ENCODE data around the gene LARP4B.
A peak's percentile ranks its signal among the peaks of the same experiment; 100 is the strongest.

The LARP4B gene

DNA sequence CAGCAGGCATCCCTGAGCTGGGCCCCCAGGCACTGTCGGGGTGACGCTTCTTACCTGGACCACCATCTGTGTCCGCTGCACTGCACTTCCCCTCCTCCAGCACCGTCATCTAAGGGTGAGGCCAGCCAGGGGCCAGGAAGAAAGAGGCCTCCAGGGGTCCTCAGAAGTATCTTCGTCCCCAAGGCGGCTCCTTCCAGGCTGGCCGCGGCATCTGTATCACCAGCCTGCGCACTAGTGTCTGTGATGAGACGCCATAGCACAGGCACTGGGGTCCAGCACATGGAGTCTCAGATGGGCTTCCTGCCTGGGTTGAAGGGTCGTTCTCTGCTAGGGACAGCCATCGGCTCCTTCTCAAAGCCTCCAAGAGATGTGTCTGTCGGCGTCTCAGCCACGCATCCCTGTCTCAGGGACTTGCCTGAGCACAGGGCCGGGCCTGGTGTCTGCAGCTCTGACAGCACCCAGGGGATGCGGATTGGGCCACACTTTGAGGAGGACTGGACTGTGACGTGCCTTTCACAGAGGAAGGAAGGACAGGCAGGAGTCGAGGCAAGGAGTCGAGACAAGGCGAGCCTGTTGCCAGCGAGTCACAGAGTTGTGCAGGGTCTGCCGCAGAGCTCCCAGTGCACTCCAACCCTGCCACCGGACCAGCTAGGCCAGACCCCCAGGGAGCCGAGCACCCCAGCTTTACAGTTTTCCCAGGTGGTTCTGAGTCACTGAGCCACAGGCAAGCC is 140.5 kb downstream of the LARP4B start:
- no peak for DNase-seq (ENCODE audit: low read depth)
- H3K4me1 ChIP-seq (ENCODE audit: control insufficient read depth, insufficient read depth, low read length) = peaks cover 6% of the 10 kb centered on the region

DNA sequence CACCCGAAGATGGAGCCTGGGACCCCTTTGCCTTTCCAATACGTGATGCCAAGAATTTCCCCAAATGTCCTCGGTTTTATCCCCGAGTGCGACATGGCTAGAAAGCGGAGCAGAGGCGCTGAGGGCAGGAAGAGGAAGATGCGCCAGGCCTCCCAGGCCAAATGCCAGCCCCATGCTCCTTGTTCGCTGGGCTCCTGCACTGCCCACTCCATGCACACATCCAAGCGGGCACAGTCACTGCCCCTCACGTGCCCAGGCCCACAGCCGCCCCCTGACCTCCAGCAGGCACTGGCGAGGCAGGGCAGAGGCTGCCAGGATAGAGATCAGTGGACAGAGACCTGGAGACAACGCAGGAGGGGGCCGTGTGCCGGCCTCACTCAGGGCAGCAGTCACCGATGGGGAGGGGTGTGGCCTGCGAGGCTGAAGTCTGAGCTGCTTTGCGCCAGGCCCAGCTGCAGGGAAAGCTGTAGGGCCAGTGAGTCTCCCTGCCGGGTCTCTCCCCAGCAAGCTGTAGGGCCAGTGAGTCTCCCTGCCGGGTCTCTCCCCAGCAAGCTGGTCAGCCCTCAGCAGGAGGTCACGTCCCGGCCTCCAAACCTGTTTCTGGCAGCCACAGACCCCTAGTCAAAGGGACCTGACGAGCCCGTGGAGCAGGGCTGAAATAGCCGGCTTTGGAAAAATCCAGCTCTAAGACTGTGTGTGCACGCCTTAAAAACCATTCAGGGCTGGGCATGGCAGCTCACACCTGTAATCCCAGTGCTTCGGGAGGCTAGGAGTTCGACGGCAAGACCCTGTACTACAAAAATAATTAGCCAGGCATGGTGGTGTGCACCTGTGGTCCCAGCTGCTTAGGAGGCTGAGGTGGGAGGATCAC is 141.4 kb downstream of the LARP4B start:
- Histone ChIP-seq H3K9me3 (ENCODE audit: control insufficient read depth, low read length) (no peaks in the 10 kb centered on the region), H3K4me3 (ENCODE audit: low read length) (no peak overlapping the region), H3K9ac (ENCODE audit: low read length) (peak overlapping the region; percentile 61), H3K4me1 (ENCODE audit: control insufficient read depth, insufficient read depth, low read length) (peaks cover 6% of the 10 kb centered on the region), H3K36me3 (ENCODE audit: control insufficient read depth, insufficient read depth, low read length, severe bottlenecking) (no peaks in the 10 kb centered on the region), H3K27me3 (replicated peaks; ENCODE audit: control insufficient read depth, insufficient read depth, low read length) (no peaks in the 10 kb centered on the region)
- DNase-seq (ENCODE audit: low read depth) = no peak

More for the DNA sequence above, 140.5 kb downstream of the LARP4B start:
- no peaks in the 10 kb centered on the region for H3K9me3 ChIP-seq (ENCODE audit: control insufficient read depth, low read length)
- H3K27me3 ChIP-seq (replicated peaks; ENCODE audit: control insufficient read depth, insufficient read depth, low read length) = no peaks in the 10 kb centered on the region
- H3K36me3 ChIP-seq (ENCODE audit: control insufficient read depth, insufficient read depth, low read length, severe bottlenecking) = no peaks in the 10 kb centered on the region
- H3K4me3 ChIP-seq (ENCODE audit: low read length) = no peak overlapping the region
- H3K9ac ChIP-seq (ENCODE audit: low read length) = no peak overlapping the region

DNA sequence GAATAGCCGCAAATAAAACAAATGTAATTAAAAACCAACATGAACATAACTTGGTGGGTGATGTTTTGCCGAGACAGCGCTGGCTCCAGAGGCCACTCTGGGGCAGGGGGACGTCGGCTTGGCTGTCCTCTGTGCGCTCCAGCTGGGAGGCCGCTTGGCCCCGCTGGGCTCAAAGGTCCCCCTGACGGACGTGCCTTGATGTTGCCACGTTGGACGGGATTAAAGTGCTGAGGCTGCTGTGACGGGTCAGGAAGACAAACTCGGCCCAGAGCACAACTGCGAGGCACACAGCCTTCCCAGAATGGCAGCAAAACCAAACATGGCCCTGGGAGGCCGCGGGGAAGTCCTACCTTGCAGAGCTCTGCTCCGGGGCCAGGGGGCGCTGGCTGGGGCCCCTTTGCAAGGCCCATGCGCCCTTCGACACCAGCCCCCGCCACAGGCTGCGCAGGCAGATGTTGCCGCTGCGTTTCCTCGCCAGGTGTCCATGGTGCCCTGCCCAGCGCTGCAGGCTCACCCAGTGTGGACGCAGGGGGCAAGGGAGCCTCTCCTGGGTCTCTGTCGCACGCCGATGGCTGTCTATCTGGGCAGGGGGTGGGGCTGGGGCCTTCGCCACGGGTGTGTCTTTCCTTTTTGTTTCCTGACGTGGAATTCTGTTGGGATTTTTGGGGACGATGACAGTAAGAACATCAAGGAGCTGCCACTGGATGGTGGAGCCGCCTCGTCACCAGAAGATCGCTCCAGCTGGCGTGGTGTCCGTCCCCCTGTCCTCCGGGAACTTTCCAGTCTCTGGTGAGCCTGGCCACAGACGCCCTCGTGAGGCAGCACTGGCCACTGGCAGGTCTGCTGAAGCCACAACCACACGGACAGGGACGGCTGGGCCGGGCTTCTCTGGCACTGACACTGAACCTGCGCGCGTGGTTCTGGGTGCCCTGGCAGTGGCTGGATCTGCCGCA is 142.4 kb downstream of the LARP4B start:
- H3K9me3 ChIP-seq (ENCODE audit: control insufficient read depth, low read length) = no peaks in the 10 kb centered on the region
- peak; percentile 32 for DNase-seq (ENCODE audit: low read depth)
- peak overlapping the region; percentile 61 for H3K9ac ChIP-seq (ENCODE audit: low read length)
- H3K4me1 ChIP-seq (ENCODE audit: control insufficient read depth, insufficient read depth, low read length) = peaks cover 9% of the 10 kb centered on the region
- no peaks in the 10 kb centered on the region for H3K36me3 ChIP-seq (ENCODE audit: control insufficient read depth, insufficient read depth, low read length, severe bottlenecking)
- peak overlapping the region; percentile 72 for H3K4me3 ChIP-seq (ENCODE audit: low read length)
- no peaks in the 10 kb centered on the region for H3K27me3 ChIP-seq (replicated peaks; ENCODE audit: control insufficient read depth, insufficient read depth, low read length)

DNA sequence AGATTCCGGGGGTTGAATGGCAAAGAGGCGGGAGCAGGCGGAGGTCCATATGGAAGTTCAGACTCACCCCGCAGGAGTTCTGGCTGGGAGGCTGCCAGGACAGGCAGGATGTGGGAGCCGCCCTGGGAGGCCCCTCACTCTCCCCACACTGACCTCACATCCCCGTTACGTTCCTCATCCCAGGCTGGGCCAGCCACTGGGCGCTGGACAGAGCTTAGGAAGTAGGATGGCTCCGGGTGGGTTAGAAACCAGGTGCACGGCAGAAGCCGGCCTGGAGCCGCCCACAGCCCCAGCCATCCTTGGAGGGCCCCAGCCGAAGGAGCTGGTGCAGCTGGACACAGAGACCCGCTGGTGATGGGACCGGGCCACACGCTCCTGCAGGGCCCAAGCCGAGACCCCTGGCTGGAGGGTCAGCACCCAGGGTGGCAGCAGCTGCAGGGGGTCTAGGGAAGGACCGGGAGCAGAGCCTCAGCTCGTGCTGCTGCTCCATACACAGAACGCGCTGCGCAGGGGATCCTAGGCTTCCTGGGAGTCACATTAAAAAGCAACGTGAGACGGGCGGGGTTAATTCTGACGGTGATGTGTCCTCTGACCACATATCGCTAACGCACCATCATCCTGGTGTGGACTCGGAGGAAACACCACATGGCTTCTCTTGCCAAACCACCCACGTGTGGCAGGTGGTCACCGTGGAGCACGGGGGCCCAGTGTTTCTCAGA is 143.4 kb downstream of the LARP4B start:
- H3K9ac ChIP-seq (ENCODE audit: low read length) = no peak overlapping the region
- H3K4me1 ChIP-seq (ENCODE audit: control insufficient read depth, insufficient read depth, low read length) = peaks cover 9% of the 10 kb centered on the region
- no peak overlapping the region for H3K4me3 ChIP-seq (ENCODE audit: low read length)
- H3K27me3 ChIP-seq (replicated peaks; ENCODE audit: control insufficient read depth, insufficient read depth, low read length) = no peaks in the 10 kb centered on the region
- H3K36me3 ChIP-seq (ENCODE audit: control insufficient read depth, insufficient read depth, low read length, severe bottlenecking) = no peaks in the 10 kb centered on the region
- H3K9me3 ChIP-seq (ENCODE audit: control insufficient read depth, low read length) = no peaks in the 10 kb centered on the region
- no peak for DNase-seq (ENCODE audit: low read depth)

DNA sequence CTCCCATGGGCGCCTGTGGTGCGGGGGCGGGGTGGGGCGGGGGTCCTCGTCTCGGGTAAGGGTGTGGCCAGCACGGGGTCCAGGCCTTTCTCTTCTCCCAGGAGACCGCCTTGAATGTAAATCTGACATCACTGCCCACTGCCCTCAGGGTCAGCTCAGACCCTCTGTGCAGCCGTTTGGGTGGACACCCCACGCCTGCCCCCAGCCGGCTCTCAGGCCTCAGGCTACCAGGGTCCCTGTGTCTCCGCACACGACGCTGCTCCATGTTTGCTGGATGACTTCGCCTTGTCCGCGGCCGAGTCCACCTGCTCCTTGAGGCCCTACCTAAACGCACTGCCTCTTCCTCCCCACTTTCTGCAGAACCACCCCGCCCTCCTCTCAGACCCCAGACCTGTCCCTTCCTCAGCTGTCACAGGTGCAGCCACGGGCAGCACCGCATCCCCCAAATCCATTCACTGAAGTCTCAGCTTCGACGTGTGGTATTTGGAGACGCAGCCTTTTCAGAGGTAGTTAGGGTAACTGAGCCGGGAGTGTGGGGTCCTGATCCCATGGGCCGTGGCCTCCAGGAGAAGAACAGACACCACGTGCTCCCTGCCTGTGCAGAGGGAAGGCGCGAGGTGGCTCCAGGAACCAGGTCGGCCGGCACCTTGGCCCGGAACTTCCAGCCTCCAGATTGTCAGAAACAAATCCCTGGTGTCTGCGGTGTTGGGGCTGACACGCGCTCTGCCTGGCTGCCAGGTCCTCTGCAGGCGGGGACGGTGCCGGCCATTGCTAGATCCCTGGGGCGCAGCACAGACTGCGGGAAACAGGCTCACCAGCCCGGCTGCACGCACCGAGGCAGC is 144.7 kb downstream of the LARP4B start:
- Histone ChIP-seq H3K4me1 (ENCODE audit: control insufficient read depth, insufficient read depth, low read length) (peaks cover 9% of the 10 kb centered on the region), H3K36me3 (ENCODE audit: control insufficient read depth, insufficient read depth, low read length, severe bottlenecking) (no peaks in the 10 kb centered on the region), H3K4me3 (ENCODE audit: low read length) (no peak overlapping the region), H3K27me3 (replicated peaks; ENCODE audit: control insufficient read depth, insufficient read depth, low read length) (peaks cover 5% of the 10 kb centered on the region), H3K9ac (ENCODE audit: low read length) (no peak overlapping the region), H3K9me3 (ENCODE audit: control insufficient read depth, low read length) (no peaks in the 10 kb centered on the region)
- no peak for DNase-seq (ENCODE audit: low read depth)

DNA sequence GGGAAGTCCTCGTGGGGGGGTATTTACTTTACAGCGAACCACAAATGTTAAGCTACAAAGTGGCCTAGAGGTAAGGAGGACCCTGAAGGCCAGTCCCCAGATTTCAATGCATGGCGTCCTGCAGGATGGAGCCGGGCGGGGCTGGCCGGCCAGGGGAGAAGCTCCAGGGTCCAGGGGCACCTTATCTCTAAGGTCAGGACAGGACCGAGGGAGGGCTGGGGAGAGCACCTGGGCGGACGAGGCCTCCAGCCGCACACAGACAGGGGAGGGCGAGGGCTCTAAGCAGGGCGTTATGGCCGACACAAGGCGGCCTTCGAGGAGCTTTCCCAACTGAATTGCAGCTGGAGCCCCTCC is 145.7 kb downstream of the LARP4B start:
- DNase-seq (ENCODE audit: low read depth) = no peak
- Histone ChIP-seq H3K27me3 (replicated peaks; ENCODE audit: control insufficient read depth, insufficient read depth, low read length) (peaks cover 5% of the 10 kb centered on the region), H3K4me1 (ENCODE audit: control insufficient read depth, insufficient read depth, low read length) (peaks cover 9% of the 10 kb centered on the region)

DNA sequence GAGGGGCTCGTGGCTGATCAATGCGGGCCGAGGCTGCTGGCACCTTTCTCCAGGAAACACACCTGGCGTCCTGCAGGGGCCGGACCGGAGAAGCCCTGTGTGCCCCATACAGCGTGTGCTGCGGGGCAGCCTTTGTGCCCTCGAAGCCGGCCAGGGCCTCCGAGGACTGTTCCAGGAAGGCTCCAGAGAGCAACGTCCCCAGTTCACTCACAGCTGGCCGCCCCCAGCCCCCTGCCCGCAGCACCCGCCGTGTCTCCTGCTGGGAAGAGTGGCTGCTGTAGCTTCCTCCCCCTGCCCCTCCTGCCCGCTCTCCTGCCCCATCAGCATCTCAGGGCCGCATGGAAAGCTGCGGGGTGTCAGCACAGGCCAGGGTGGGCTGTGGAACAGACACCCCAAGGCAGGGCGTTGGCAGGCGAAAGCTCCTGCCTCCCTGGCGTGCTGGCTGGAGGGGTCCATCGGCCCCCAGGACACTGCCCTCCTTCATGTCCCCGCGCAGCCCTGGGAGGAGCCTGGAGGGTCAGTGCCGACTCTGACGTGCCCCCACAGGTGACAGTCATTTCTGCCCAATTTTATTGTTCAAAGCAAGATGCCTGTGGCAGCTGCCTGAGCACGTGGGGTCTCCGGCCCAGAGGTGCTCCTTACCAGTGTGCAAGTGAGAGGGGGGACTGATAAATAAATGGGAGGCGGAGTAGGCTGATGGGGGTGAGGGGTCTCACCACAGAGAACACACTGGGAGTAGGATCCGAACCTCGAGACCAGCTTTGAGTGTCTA is 146.2 kb downstream of the LARP4B start:
- Histone ChIP-seq H3K36me3 (ENCODE audit: control insufficient read depth, insufficient read depth, low read length, severe bottlenecking) (no peaks in the 10 kb centered on the region), H3K9me3 (ENCODE audit: control insufficient read depth, low read length) (no peaks in the 10 kb centered on the region), H3K27me3 (replicated peaks; ENCODE audit: control insufficient read depth, insufficient read depth, low read length) (peaks cover 5% of the 10 kb centered on the region), H3K4me3 (ENCODE audit: low read length) (peak overlapping the region; percentile 59), H3K9ac (ENCODE audit: low read length) (peak overlapping the region; percentile 51), H3K4me1 (ENCODE audit: control insufficient read depth, insufficient read depth, low read length) (peaks cover 9% of the 10 kb centered on the region)
- no peak for DNase-seq (ENCODE audit: low read depth)

More for the DNA sequence above, 145.7 kb downstream of the LARP4B start:
- Histone ChIP-seq H3K9ac (ENCODE audit: low read length) (no peak overlapping the region), H3K36me3 (ENCODE audit: control insufficient read depth, insufficient read depth, low read length, severe bottlenecking) (no peaks in the 10 kb centered on the region), H3K9me3 (ENCODE audit: control insufficient read depth, low read length) (no peaks in the 10 kb centered on the region), H3K4me3 (ENCODE audit: low read length) (no peak overlapping the region)

DNA sequence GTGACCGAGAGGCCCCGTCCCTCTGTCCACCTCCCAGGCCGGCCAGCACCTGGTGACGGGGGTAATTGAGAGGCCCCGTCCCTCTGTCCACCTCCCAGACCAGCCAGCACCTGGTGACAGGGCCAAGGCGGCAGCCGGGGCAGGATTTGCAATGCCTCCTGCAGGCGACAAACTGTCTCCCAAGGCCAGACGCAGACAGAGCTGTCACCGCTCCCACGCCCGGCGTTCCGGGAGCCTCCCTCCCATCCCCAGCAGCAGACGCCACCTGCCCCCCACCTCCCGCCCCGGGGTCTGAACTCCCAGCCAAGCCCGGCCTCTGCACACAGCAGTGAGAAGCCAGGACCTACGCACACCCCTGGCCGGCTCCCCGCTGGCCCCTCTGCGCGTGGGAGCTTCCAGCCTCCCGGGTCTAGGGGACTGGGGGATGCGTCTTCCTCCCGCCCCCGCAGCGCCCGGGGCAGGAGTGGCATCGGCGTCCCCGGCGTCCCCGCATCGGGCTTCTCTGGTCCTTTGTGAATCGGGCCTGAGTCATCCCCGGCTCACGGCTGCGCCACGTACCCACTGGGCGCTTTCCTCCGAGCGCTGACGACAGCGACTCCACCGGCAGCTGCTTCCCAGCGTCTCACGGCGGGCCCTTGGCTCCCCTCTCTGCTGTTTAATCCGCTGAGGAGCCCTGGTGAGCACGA is 147.0 kb downstream of the LARP4B start:
- peaks cover 9% of the 10 kb centered on the region for H3K4me1 ChIP-seq (ENCODE audit: control insufficient read depth, insufficient read depth, low read length)
- peak; percentile 93 for DNase-seq (ENCODE audit: low read depth)
- peak overlapping the region; percentile 51 for H3K9ac ChIP-seq (ENCODE audit: low read length)
- no peaks in the 10 kb centered on the region for H3K36me3 ChIP-seq (ENCODE audit: control insufficient read depth, insufficient read depth, low read length, severe bottlenecking)
- H3K4me3 ChIP-seq (ENCODE audit: low read length) = peak overlapping the region; percentile 59
- peaks cover 5% of the 10 kb centered on the region for H3K27me3 ChIP-seq (replicated peaks; ENCODE audit: control insufficient read depth, insufficient read depth, low read length)
- H3K9me3 ChIP-seq (ENCODE audit: control insufficient read depth, low read length) = no peaks in the 10 kb centered on the region

Data from adipocyte (in vitro differentiated cells).